ENCODE data around the gene BLOC1S5.

The BLOC1S5 gene

DNA sequence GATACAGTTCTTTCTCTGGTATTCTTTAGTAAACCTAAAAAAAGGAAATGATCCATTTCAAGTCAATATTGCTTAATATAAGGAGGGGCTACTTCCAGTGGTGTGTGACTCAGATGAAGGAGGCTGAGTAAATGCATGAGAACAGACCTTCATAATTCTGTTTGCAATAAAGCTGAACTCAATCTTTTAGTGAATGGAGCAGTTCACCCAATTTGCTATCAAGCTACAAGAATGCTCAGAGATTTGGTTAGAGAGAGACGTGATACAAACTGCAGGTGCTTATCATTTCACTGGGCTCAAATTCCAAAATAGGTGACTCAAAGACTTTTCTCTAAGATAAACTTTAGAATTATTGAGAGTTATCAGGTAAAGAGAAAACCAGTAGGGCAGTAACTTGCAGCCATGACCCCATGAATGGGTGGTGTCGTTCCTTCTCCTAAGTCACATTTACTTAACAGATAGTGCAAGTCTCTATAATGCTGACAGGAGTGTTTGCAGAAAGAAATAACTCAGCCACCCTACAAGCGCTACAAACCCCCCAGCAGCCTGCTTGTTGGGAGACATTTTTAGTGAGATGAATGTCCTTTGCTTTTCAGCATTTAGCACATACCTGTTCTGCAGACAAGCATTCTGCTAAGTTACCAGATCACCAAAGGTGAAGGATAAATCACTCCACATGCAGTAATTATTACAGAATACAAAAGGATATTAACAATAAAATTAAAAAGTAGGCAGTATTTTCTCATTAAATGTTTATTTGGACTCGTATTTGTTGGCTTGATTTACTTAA lies 16.4 kb upstream of the BLOC1S5 start:
- no CpG with 5 or more reads among the region's 4 CpGs for WGBS (ENCODE audit: insufficient coverage, insufficient read length)

DNA sequence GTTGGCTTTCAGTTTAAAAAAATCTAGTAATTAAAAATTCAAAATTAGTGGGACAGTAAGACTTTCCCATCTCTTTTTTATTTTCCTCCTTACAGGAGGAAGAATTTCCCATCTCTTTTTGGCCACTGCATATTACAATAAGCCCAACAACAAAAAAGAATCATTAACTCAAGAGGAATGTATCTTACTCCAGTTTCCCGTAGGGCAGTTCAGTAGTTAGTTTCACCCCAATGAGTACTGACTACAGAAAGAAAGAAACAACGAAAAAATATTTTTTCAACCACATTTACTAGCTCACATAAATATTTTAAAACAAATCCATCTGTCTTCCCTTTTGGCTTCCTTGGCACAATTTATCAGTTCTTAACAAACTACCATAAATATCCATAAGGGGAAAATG lies 14.9 kb upstream of the BLOC1S5 start:
- no peaks in the 10 kb centered on the region for H3K4me1 ChIP-seq (ENCODE audit: control insufficient read depth, insufficient read depth, low read length)
- DNase-seq (ENCODE audit: low read depth, low spot score) = no peak

More for the DNA sequence above, 16.4 kb upstream of the BLOC1S5 start:
- H3K4me3 ChIP-seq (ENCODE audit: low read length) = no peak overlapping the region
- no peaks in the 10 kb centered on the region for H3K4me1 ChIP-seq (ENCODE audit: control insufficient read depth, insufficient read depth, low read length)
- no peak overlapping the region for H3K27ac ChIP-seq (ENCODE audit: low read length)
- no peak for DNase-seq (ENCODE audit: low read depth, low spot score)
- H3K27me3 ChIP-seq (ENCODE audit: control insufficient read depth, insufficient read depth, low read length) = no peaks in the 10 kb centered on the region
- no peaks in the 10 kb centered on the region for H3K36me3 ChIP-seq (ENCODE audit: control insufficient read depth, insufficient read depth, low read length)
- no peaks in the 10 kb centered on the region for H3K9me3 ChIP-seq (ENCODE audit: control insufficient read depth, insufficient read depth, low read length)

DNA sequence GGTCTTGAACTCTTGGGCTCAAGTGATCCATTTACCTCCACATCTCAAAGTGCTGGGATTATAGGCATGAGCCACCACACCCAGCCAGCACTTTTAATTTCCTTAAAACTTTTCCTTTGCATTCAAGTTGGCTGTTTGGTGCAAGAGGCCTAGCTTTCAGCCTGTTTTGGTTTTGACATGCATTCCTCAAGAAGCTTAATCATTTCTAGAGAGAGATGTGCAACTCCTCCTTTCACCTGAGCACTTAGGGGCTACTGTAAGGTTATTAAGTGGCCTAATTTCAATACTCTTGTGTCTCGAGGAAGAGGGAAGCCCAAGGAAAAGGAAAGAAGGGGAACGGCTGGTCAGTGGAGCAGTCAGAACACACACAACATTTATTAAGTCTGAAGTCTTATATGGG lies 13.8 kb upstream of the BLOC1S5 start:
- no peak for DNase-seq (ENCODE audit: low read depth, low spot score)
- Histone ChIP-seq H3K9me3 (ENCODE audit: control insufficient read depth, insufficient read depth, low read length) (no peaks in the 10 kb centered on the region), H3K27ac (ENCODE audit: low read length) (no peak overlapping the region), H3K27me3 (ENCODE audit: control insufficient read depth, insufficient read depth, low read length) (no peaks in the 10 kb centered on the region), H3K4me3 (ENCODE audit: low read length) (no peak overlapping the region), H3K36me3 (ENCODE audit: control insufficient read depth, insufficient read depth, low read length) (no peaks in the 10 kb centered on the region), H3K4me1 (ENCODE audit: control insufficient read depth, insufficient read depth, low read length) (no peaks in the 10 kb centered on the region)
- no CpG with 5 or more reads among the region's 2 CpGs for WGBS (ENCODE audit: insufficient coverage, insufficient read length)

More for the DNA sequence above, 14.9 kb upstream of the BLOC1S5 start:
- Histone ChIP-seq H3K36me3 (ENCODE audit: control insufficient read depth, insufficient read depth, low read length) (no peaks in the 10 kb centered on the region), H3K4me3 (ENCODE audit: low read length) (no peak overlapping the region), H3K27ac (ENCODE audit: low read length) (no peak overlapping the region), H3K27me3 (ENCODE audit: control insufficient read depth, insufficient read depth, low read length) (no peaks in the 10 kb centered on the region), H3K9me3 (ENCODE audit: control insufficient read depth, insufficient read depth, low read length) (no peaks in the 10 kb centered on the region)
- 100% methylated on average over 1 of the region's 2 CpGs for WGBS (ENCODE audit: insufficient coverage, insufficient read length)

DNA sequence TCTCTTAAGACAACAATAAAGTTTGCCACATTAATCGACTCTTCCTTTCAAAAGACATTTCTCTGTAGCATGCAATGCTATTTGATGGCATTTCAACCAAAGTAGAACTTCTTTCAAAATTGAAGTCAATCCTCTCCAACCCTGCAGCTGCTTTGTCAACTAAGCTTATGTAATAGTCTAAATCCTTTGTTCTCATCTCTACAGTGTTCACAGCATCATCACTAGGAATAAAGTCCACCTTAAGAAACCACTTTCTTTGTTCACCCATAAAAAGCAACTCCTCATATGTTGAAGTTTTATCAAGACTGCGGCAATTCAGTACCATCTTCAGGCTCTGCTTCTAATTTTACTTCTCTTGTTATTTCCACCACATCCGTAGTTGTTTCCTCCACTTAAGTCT lies 11.5 kb upstream of the BLOC1S5 start:
- no peaks in the 10 kb centered on the region for H3K36me3 ChIP-seq (ENCODE audit: control insufficient read depth, insufficient read depth, low read length)
- no peak for DNase-seq (ENCODE audit: low read depth, low spot score)
- H3K4me1 ChIP-seq (ENCODE audit: control insufficient read depth, insufficient read depth, low read length) = no peaks in the 10 kb centered on the region
- no peak overlapping the region for H3K4me3 ChIP-seq (ENCODE audit: low read length)
- no CpG with 5 or more reads among the region's 3 CpGs for WGBS (ENCODE audit: insufficient coverage, insufficient read length)
- H3K9me3 ChIP-seq (ENCODE audit: control insufficient read depth, insufficient read depth, low read length) = no peaks in the 10 kb centered on the region
- H3K27me3 ChIP-seq (ENCODE audit: control insufficient read depth, insufficient read depth, low read length) = no peaks in the 10 kb centered on the region
- no peak overlapping the region for H3K27ac ChIP-seq (ENCODE audit: low read length)

DNA sequence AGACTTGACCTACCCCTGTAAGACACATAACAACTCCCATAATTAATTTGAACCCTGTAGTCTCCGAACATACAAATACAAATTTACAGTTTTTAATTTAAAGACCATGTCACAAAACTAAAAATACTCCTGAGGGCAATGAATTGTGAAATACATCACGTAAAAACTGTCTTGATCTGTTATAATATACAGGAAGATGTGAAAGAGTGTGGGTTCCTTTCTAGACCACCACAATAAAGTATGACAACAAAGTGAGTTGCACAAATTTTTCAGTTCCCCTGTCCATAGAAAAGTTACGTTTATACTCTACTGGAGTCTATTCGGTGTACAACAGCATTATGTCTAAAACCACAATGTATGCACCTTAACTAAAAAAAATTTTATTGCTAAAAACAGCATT lies 11.0 kb upstream of the BLOC1S5 start:
- no peaks in the 10 kb centered on the region for H3K4me1 ChIP-seq (ENCODE audit: control insufficient read depth, insufficient read depth, low read length)
- no peak for DNase-seq (ENCODE audit: low read depth, low spot score)
- WGBS (ENCODE audit: insufficient coverage, insufficient read length) = no CpG with 5 or more reads among the region's 4 CpGs
- H3K9me3 ChIP-seq (ENCODE audit: control insufficient read depth, insufficient read depth, low read length) = no peaks in the 10 kb centered on the region
- no peak overlapping the region for H3K27ac ChIP-seq (ENCODE audit: low read length)
- no peaks in the 10 kb centered on the region for H3K27me3 ChIP-seq (ENCODE audit: control insufficient read depth, insufficient read depth, low read length)
- no peaks in the 10 kb centered on the region for H3K36me3 ChIP-seq (ENCODE audit: control insufficient read depth, insufficient read depth, low read length)
- no peak overlapping the region for H3K4me3 ChIP-seq (ENCODE audit: low read length)

DNA sequence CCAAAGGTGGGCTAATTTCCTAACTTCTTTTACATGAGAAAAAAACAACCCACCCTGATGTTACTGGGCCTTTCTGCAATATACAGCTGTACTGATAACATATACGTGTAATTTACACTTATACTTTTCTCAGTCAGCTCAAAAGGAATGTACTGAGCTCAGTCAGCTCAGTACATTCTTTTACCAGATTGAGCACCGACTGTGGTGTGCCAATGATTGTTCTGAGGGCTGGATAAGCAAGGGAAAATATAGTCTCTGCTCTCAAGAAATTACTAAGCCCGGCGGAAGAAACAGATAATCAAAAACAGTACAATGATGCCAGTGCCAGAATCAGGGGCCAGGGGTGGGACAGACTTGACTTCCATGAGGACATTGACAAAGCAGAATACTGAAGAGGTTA lies 10.0 kb upstream of the BLOC1S5 start:
- Histone ChIP-seq H3K36me3 (ENCODE audit: control insufficient read depth, insufficient read depth, low read length) (no peaks in the 10 kb centered on the region), H3K4me1 (ENCODE audit: control insufficient read depth, insufficient read depth, low read length) (no peaks in the 10 kb centered on the region)
- WGBS (ENCODE audit: insufficient coverage, insufficient read length) = no CpG with 5 or more reads among the region's 4 CpGs

DNA sequence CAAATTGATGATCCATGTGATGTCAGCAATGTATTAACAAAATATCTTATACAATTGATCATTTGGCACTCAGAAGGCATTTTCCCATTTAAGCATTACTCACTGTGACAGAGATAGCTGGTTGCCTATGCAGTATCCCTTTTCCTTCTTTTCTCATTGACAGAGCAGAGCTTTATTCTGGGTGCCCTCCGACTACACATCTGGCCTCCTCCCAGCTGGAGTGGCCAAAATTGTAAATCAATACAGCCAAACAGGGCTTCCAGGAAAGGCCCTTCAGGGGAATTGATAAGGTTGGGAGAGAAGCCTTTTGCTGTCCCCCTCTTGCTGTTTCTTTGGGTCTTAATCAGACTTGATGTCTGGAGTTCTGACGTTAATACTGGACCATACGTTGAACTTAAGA lies 9.6 kb upstream of the BLOC1S5 start:
- Histone ChIP-seq H3K27me3 (ENCODE audit: control insufficient read depth, insufficient read depth, low read length) (no peaks in the 10 kb centered on the region), H3K36me3 (ENCODE audit: control insufficient read depth, insufficient read depth, low read length) (no peaks in the 10 kb centered on the region), H3K4me3 (ENCODE audit: low read length) (no peak overlapping the region), H3K9me3 (ENCODE audit: control insufficient read depth, insufficient read depth, low read length) (no peaks in the 10 kb centered on the region), H3K4me1 (ENCODE audit: control insufficient read depth, insufficient read depth, low read length) (no peaks in the 10 kb centered on the region), H3K27ac (ENCODE audit: low read length) (no peak overlapping the region)
- no CpG with 5 or more reads among the region's 3 CpGs for WGBS (ENCODE audit: insufficient coverage, insufficient read length)
- no peak for DNase-seq (ENCODE audit: low read depth, low spot score)

More for the DNA sequence above, 10.0 kb upstream of the BLOC1S5 start:
- H3K27ac ChIP-seq (ENCODE audit: low read length) = no peak overlapping the region
- DNase-seq (ENCODE audit: low read depth, low spot score) = no peak
- no peak overlapping the region for H3K4me3 ChIP-seq (ENCODE audit: low read length)
- no peaks in the 10 kb centered on the region for H3K27me3 ChIP-seq (ENCODE audit: control insufficient read depth, insufficient read depth, low read length)
- no peaks in the 10 kb centered on the region for H3K9me3 ChIP-seq (ENCODE audit: control insufficient read depth, insufficient read depth, low read length)

DNA sequence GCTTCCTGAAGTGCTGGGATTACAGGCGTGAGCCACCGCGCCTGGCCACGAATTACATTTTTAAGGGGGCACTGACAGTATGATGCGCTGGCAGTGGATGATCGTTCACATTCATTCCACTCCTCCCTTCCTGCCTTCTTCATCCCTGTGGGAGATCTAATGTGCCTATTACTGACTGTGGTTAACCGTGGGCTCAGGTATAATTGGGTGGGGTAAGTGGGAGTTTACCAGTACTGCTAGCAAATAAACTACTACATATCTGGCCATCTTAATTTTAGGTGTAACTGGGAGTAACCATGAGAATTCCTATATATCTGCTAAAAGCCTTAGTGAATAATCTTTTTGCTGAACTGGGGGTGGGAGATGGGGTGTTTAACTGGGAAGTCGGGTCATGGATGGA lies 6.5 kb upstream of the BLOC1S5 start:
- Histone ChIP-seq H3K27me3 (ENCODE audit: control insufficient read depth, insufficient read depth, low read length) (no peaks in the 10 kb centered on the region), H3K9me3 (ENCODE audit: control insufficient read depth, insufficient read depth, low read length) (no peaks in the 10 kb centered on the region), H3K36me3 (ENCODE audit: control insufficient read depth, insufficient read depth, low read length) (no peaks in the 10 kb centered on the region), H3K4me3 (ENCODE audit: low read length) (no peak overlapping the region), H3K27ac (ENCODE audit: low read length) (no peak overlapping the region), H3K4me1 (ENCODE audit: control insufficient read depth, insufficient read depth, low read length) (no peaks in the 10 kb centered on the region)
- no peak for DNase-seq (ENCODE audit: low read depth, low spot score)
- no CpG with 5 or more reads among the region's 8 CpGs for WGBS (ENCODE audit: insufficient coverage, insufficient read length)

DNA sequence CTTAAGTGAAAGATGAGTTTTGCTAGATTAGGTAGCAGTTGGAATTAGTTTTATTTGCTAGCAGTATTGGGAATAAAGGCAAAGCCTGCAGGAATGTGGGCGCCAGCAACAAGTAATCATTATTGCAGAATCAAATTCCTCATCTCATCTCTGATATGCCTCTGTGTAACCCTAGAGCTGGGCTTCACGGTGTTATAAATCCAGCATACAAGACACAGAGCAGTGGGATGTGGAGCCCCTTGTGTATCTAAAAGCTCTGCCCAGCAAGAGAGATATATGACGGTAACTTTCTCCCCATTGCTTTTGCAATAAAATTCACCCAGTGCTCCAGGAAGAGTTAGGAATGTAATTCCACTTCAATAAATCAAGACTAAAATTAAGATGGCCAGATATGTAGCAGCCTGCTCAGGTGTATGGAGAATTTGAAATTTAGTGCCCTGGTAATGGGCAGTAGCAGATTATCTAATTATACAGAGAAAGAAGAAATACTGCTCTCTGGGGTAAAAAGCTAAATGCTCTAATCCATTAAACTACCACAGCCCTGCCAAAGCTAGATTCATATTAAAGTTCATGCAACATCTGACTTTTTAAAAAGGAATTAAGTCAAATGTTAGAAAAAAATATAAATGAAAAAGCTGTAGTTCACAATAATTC lies 5.6 kb upstream of the BLOC1S5 start:
- Histone ChIP-seq H3K36me3 (ENCODE audit: control insufficient read depth, insufficient read depth, low read length) (no peaks in the 10 kb centered on the region), H3K4me3 (ENCODE audit: low read length) (no peak overlapping the region), H3K27ac (ENCODE audit: low read length) (no peak overlapping the region), H3K4me1 (ENCODE audit: control insufficient read depth, insufficient read depth, low read length) (no peaks in the 10 kb centered on the region), H3K9me3 (ENCODE audit: control insufficient read depth, insufficient read depth, low read length) (no peaks in the 10 kb centered on the region), H3K27me3 (ENCODE audit: control insufficient read depth, insufficient read depth, low read length) (no peaks in the 10 kb centered on the region)
- WGBS (ENCODE audit: insufficient coverage, insufficient read length) = no CpG with 5 or more reads among the region's 3 CpGs
- no peak for DNase-seq (ENCODE audit: low read depth, low spot score)

DNA sequence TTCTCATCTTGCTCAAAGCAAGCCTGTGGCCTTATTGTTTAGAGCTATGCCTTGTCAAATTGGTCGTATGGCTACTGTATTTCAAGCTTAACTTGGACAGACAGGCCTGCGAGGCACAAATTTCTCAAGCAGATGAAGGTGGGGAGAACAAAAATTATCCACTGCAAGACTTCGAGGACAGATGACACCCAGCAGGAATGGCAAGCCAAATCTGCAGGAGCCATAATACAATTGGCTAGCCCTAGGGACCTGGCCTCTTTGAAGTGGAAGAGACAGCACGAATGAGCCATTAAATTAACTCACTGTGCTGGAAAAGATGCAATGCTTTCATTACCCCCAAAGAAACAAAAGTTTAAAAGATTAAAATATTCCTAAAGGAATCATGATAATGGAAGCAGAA lies 5.0 kb upstream of the BLOC1S5 start:
- no peak overlapping the region for H3K4me3 ChIP-seq (ENCODE audit: low read length)

DNA sequence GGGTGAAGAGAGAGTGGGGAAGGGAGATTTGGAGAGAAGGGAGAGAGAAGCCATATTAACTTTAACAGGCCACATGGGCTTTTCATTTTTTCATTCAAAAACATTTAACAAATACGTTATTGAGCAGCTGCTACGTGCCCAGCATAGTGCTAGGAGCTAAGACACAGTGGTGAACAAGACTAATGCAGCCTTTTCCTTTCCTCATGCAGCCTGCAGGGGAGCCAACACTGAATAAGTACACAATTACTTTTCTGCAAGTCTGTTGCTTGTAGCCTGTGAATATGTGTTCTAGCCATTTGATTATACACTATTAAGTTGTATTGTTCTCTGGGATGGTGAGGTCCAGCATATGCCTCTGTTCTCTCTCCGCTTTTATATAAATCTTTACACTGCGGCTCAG lies 1.9 kb upstream of the BLOC1S5 start:
- Histone ChIP-seq H3K27me3 (ENCODE audit: control insufficient read depth, insufficient read depth, low read length) (no peaks in the 10 kb centered on the region), H3K9me3 (ENCODE audit: control insufficient read depth, insufficient read depth, low read length) (no peaks in the 10 kb centered on the region), H3K4me3 (ENCODE audit: low read length) (no peak overlapping the region), H3K36me3 (ENCODE audit: control insufficient read depth, insufficient read depth, low read length) (no peaks in the 10 kb centered on the region), H3K4me1 (ENCODE audit: control insufficient read depth, insufficient read depth, low read length) (no peaks in the 10 kb centered on the region), H3K27ac (ENCODE audit: low read length) (no peak overlapping the region)
- no peak for DNase-seq (ENCODE audit: low read depth, low spot score)
- WGBS (ENCODE audit: insufficient coverage, insufficient read length) = no CpG with 5 or more reads among the region's 4 CpGs

More for the DNA sequence above, 5.0 kb upstream of the BLOC1S5 start:
- no CpG with 5 or more reads among the region's 4 CpGs for WGBS (ENCODE audit: insufficient coverage, insufficient read length)
- H3K36me3 ChIP-seq (ENCODE audit: control insufficient read depth, insufficient read depth, low read length) = no peaks in the 10 kb centered on the region
- H3K9me3 ChIP-seq (ENCODE audit: control insufficient read depth, insufficient read depth, low read length) = no peaks in the 10 kb centered on the region
- DNase-seq (ENCODE audit: low read depth, low spot score) = no peak
- H3K27ac ChIP-seq (ENCODE audit: low read length) = no peak overlapping the region
- H3K27me3 ChIP-seq (ENCODE audit: control insufficient read depth, insufficient read depth, low read length) = no peaks in the 10 kb centered on the region
- no peaks in the 10 kb centered on the region for H3K4me1 ChIP-seq (ENCODE audit: control insufficient read depth, insufficient read depth, low read length)
